Measurements from ENCODE around the gene ADAMTSL4.

Gene ADAMTSL4

DNA sequence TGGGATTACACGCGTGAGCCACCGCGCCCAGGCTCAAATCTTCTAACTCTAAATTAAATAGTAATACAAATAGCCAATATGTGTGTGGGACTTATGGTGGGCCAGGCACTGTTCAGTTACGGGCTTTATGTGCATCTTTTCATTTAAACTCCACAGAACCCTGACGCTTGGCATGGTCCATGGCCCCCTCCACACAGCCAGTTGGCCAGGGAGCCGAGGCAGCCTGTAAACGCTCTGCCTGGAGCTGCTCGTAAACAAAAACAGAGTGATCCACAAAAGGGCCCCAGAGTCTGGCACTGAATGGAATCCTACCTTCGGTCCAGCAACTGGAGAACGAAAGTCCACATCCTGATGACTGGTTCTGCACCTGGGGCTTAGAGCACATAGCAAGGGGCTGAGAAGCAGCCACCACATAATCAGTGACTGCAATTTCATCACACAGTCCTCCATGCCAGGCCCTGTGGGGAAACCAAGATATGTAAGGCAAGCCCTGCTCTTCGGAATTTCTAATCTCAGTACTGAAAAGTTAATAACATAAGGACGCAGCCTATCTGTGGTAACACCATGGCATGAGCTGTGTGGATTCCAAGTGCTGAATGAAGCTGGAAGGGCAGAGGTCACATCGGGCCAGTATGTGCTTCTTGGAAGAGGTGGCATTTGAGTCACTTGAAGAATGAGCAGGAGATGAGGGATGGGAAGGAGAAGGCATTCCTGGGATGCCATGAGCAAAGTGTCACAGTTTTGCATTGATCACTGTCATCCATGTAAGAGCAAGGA is 13.5 kb upstream of the ADAMTSL4 start:
- no peak for DNase-seq

GRCh38 chr1:150536836-150537731 is 12.1 kb upstream of the ADAMTSL4 start:
- no peak for DNase-seq

GRCh38 chr1:150537732-150538684 is 11.2 kb upstream of the ADAMTSL4 start:
- DNase-seq: no peak

- DNase-seq: no peak
These were observed 5.6 kb upstream of the ADAMTSL4 start for GRCh38 chr1:150543500-150544143.

DNA sequence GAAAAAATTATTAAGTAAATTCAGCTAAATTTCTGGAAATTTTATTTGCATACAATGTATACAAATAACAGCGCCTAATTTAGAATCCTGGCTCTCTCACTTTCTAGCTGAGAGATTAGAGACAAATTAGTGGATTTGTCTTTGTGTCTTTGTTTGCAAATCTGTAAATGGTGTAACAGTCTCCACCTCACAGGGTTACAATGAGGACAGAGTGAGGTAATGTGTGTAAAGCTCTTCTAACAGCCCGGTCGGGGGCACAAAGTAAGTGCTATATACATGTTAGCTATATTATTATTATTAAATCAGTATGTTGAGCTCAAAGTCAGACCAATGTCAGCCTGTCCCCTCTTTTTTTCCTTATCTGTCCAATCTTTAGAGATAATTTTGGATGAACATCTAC is 5.0 kb upstream of the ADAMTSL4 start:
- DNase-seq: no peak

DNA sequence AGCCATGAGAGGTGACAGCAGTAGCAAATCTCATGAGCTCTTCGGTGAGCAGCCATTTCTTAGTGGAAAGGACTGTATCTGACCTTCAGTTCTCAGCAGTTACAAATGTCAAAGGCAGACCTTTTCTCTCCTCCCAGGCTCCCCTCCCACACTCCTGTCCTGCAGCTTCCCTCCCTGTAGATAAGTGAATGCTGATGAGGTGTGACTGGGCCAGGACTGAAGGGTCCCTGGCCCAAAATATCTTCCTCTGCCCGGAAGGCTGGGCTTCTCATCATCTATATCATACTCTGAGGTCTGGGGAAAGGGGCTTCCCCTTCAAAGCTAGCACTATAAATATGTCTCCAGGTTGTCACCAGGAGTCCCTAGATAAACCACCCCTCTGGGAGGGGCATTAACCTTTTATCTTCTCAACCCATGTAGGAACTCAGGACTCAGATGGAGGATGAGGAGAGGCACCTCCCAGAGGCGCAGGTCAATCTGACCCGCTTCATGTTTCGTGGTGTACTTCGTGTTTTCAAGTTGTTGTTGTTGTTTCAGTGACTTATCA is 3.6 kb upstream of the ADAMTSL4 start:
- DNase-seq: no peak

DNA sequence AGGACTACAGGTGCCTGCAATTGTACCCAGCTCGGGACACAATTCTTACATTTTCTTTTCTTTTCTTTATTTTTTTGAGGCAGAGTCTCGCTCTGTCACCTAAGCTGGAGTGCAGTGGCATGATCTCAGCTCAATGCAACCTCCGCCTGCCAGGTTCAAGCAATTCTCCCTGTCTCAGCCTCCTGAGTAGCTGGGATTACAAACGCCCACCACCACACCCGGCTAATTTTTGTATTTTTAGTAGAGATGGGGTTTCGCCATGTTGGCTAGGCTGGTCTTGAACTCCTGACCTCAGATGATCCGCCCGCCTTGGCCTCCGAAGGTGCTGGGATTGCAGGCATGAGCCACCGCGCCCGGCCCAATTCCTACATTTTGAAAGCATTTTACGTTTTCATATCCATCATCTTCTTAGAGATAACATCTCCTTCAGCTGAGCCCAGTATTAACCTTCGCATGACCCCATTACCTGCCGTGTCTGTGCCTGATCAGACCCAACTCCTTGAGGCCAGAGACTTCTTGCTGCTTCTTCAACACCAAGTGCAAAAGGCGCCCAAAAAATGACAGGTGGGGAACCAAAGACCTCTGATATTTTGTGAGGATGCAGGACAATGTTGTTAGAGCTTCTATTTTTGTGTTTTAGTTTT is 2.8 kb upstream of the ADAMTSL4 start:
- no peak for DNase-seq

DNA sequence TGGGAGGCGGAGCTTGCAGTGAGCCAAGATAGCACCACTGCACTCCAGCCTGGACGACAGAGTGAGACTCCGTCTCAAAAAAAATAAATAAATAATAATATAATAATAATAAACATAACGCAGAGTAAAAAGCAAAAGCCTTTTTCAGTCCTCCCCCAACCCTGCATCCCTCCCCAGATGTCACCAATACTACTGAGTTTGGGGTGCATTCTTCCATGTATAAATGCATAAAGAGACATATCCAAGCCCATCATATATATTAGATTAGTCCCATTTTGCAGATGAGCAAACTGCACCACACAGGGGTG is 930 bp upstream of the ADAMTSL4 start:
- no peak for DNase-seq

- DNase-seq: no peak
These were observed 451 bp downstream of the ADAMTSL4 start for GRCh38 chr1:150549496-150550221.

DNA sequence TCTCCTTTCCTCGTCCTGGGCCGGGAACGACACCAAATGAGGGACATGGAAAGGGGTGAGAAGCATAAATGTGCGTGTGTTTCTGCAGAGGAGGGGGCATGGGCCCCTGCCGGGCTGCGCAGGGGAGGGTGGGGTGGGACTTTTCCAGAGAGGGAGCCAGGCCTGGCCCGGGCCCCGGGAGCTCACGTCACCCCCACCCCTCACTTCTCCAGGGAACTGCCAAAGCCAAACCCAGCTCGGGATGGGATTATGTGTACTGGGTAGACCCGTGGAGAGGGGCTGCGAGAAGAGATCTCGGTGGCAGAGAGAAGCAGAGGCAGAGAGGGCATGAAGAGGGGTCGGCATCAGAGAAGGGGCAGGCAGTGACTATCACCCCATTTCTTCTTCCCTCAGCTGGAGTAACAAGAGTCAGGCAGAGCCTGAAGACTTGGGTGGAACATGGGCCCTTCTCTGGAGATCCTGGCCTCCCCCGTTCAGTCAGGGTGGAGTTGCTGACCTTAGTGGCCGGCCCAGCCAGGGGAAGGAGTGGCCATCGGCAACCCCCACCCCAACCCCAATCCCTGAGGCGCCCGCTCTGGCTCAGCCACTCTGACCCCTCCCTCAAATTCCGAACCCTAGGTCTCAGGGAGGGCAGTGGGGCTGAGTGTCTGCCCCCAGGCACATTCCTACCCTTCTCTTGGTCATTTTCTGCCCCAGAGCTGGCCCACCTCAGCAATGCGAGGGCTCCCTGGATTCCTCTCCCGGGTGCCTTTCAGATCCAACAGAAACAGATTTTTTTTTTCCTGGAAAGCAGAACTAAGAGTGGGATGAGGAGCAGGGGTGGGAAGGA is 1.2 kb downstream of the ADAMTSL4 start:
- DNase-seq: no peak

DNA sequence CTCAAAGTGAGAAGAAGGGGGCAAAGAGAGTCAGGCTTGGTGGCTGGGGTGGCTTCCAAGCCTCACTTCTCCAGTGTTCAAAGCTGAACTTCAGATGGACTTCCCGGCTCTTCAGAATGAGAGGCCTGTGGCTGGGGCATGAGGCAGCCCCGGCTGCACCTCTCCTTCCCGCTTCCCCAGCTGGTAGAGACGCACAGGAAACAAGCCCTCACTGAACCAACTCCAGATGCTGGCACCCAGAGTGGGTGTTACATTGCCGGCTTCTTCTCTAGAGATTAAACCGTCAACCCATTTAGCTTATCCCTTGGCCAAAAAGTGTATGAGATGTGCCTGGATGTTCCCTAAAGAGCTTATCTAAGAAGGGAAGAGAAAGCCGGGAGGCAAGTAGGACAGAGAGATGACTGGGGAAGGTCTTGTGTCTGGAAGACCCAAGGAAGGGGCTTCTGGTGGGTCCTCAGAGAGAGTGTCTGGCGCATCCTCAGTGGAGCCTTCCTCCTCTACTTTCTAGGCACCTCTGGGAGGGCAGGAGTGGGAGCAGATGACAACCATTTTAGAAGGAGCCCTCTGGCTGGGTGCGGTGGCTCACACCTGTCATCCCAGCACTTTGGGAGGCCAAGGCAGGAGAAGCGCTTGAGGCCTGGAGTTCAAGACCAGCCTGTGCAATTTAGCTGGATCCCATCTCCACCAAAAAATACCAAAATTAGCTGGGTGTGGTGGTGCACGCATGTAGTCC is 2.0 kb downstream of the ADAMTSL4 start:
- DNase-seq: no peak

- DNase-seq: no peak
These were observed 2.5 kb downstream of the ADAMTSL4 start for GRCh38 chr1:150551784-150552127.

- DNase-seq: no peak
These were observed 3.1 kb downstream of the ADAMTSL4 start for GRCh38 chr1:150552128-150552910.

GRCh38 chr1:150552911-150553289 is 3.7 kb downstream of the ADAMTSL4 start:
- no peak for DNase-seq

DNA sequence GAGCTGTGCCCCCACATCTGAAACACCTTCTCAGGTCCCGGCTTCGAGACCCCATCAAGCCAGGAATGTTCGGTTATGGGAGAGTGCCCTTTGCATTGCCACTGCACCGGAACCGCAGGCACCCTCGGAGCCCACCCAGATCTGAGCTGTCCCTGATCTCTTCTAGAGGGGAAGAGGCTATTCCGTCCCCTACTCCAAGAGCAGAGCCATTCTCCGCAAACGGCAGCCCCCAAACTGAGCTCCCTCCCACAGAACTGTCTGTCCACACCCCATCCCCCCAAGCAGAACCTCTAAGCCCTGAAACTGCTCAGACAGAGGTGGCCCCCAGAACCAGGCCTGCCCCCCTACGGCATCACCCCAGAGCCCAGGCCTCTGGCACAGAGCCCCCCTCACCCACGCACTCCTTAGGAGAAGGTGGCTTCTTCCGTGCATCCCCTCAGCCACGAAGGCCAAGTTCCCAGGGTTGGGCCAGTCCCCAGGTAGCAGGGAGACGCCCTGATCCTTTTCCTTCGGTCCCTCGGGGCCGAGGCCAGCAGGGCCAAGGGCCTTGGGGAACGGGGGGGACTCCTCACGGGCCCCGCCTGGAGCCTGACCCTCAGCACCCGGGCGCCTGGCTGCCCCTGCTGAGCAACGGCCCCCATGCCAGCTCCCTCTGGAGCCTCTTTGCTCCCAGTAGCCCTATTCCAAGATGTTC is 4.3 kb downstream of the ADAMTSL4 start:
- no peak for DNase-seq

- DNase-seq: no peak
These were observed 4.9 kb downstream of the ADAMTSL4 start for GRCh38 chr1:150554086-150554452.

DNA sequence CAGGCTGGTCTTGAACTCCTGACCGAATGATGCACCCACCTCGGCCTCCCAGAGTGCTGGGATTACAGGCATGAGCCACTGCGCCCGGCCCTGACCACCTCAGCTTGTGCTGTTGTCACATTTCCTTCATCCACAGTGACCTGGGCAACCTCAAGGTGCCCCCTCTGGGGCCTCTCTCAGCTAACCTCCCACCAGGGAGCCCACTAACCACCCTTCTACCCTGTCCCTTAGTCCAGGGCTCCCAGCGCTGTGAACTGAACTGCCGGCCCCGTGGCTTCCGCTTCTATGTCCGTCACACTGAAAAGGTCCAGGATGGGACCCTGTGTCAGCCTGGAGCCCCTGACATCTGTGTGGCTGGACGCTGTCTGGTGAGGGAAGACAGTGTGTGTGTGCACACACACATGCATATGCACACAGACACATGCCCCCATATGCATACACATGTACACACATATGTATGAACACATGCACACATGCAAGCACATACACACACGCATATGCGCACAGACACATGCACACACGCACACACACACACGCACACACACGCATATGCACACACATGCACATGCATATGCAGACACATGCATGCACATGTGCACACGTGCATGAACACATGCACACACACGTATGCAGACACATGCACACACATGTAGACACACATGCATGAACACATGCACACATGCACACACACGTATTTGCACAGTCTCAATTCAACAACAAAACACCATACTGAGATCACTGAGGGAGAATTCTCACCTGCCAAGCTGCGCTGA is 6.2 kb downstream of the ADAMTSL4 start:
- DNase-seq: no peak

All from DMS79 (cell line).